K562 (cell line): ENCODE results near the gene TSPAN18.

Experiments used
- SAP30 ChIP-seq: fragments of 200-600 bp; sonication (generic); IDR thresholded peaks from 2 replicates; pipeline ENCODE4 v1.6.1; 2012; ENCODE audit warnings: borderline replicate concordance, low read depth, mild to moderate bottlenecking, moderate library complexity, low read length, control low read depth, inconsistent platforms; ENCODE audit not compliant: insufficient read depth, poor library complexity, severe bottlenecking
- ZNF23 ChIP-seq: fragments of 250-450 bp; sonication (Bioruptor Pico); IDR thresholded peaks from 2 replicates; pipeline ENCODE4 v1.4.0; 2020; ENCODE audit warnings: mild to moderate bottlenecking

DNA sequence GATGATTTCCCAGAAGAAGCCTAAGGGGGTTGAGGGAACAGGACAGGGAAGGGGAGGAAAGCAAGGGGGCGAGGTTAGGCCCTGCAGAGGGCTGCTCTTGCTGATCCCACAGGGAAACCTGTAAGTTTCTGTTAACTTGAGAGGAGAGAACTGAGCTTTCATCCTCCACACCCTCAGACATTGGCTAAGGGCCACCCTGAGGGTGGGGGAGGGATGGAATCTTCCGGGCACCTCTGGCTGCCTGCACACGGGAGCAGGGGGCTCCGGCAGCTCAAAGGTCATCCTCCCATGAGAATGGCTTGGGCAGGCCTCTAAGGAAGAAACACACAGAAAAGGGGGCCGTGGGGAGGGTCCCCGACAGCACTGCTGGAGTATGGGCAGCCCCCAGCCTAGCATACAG, 108.1 kb downstream of the TSPAN18 start:
- no peak for TF ChIP-seq ZNF23 (CRISPR knock-in tag)
- TF ChIP-seq SAP30, result no peak
